ENCODE data around the gene CIT.
"Not testable (repeated sequence)": the region's sequence is repeated elsewhere in the genome, so short reads cannot be mapped to it uniquely, and the experiment has no call there.

The CIT gene

GRCh38 chr12:119669744-119670472 is 207.2 kb downstream of the CIT start:
- no peak for DNase-seq

- no peak for DNase-seq
Measured at GRCh38 chr12:119668324-119668841, 208.7 kb downstream of the CIT start.

GRCh38 chr12:119667577-119668323 is 209.4 kb downstream of the CIT start, which contains the start of gene PRKAB1:
Gene PRKAB1, plus strand, starts transcription at chr12:119668133. Its CDS starts 112 bp downstream, at chr12:119668245.
- DNase-seq, result peak; percentile 97

GRCh38 chr12:119666900-119667576 is 210.1 kb downstream of the CIT start:
- DNase-seq, result no peak

GRCh38 chr12:119666226-119666795 is 210.8 kb downstream of the CIT start:
- DNase-seq, result no peak

- DNase-seq, result no peak
Measured at GRCh38 chr12:119665164-119665929, 211.8 kb downstream of the CIT start.

- DNase-seq, result no peak
Measured at GRCh38 chr12:119664642-119665041, 212.5 kb downstream of the CIT start.

GRCh38 chr12:119661882-119662281 is 215.2 kb downstream of the CIT start:
- DNase-seq, result no peak

- DNase-seq, result no peak
Measured at GRCh38 chr12:119660076-119660475, 217.0 kb downstream of the CIT start.

GRCh38 chr12:119659289-119659897 is 217.7 kb downstream of the CIT start:
- no peak for DNase-seq

- not testable (repeated sequence) for DNase-seq
Measured at GRCh38 chr12:119658166-119658565, 219.0 kb downstream of the CIT start.

- DNase-seq, result not testable (repeated sequence)
Measured at GRCh38 chr12:119657001-119657400, 220.1 kb downstream of the CIT start.

GRCh38 chr12:119652665-119653064 is 224.5 kb downstream of the CIT start:
- no peak for DNase-seq

- no peak for DNase-seq
Measured at GRCh38 chr12:119649202-119649808, 227.8 kb downstream of the CIT start.

GRCh38 chr12:119645535-119646059 is 231.5 kb downstream of the CIT start:
- no peak for DNase-seq

GRCh38 chr12:119644930-119645329 is 232.2 kb downstream of the CIT start:
- DNase-seq, result no peak

GRCh38 chr12:119642986-119643385 is 234.1 kb downstream of the CIT start:
- no peak for DNase-seq
